Measurements from ENCODE around the gene UVRAG.

The UVRAG gene

GRCh38 chr11:76174330-76174729, 359.3 kb downstream of the UVRAG start:
- H3K4me1 ChIP-seq, result no peaks in the 10 kb centered on the region
- no peaks in the 10 kb centered on the region for H3K27me3 ChIP-seq (ENCODE audit: control insufficient read depth, insufficient read depth, low read length)
- no peak overlapping the region for H3K9ac ChIP-seq
- no peaks in the 10 kb centered on the region for H3K36me3 ChIP-seq (ENCODE audit: control insufficient read depth, insufficient read depth, low read length)
- H3K27ac ChIP-seq, result no peak overlapping the region
- no peaks in the 10 kb centered on the region for H3K79me2 ChIP-seq
- H3K4me2 ChIP-seq (ENCODE audit: low read length), result no peak overlapping the region
- H3K9me3 ChIP-seq (ENCODE audit: control insufficient read depth, low read length), result no peaks in the 10 kb centered on the region
- no peak overlapping the region for H3K4me3 ChIP-seq (ENCODE audit: low read depth, low read length)
- no peak for TF ChIP-seq CTCF (IDR thresholded peaks at IDR 0.05)
- H2AFZ ChIP-seq, result no peak overlapping the region

- H3K4me3 ChIP-seq (ENCODE audit: low read depth, low read length), result no peak overlapping the region
- H3K36me3 ChIP-seq (ENCODE audit: control insufficient read depth, insufficient read depth, low read length), result no peaks in the 10 kb centered on the region
- H3K9ac ChIP-seq, result no peak overlapping the region
- no peaks in the 10 kb centered on the region for H3K27me3 ChIP-seq (ENCODE audit: control insufficient read depth, insufficient read depth, low read length)
- H3K79me2 ChIP-seq, result no peaks in the 10 kb centered on the region
- no peak overlapping the region for H2AFZ ChIP-seq
- H3K27ac ChIP-seq, result no peak overlapping the region
- no peaks in the 10 kb centered on the region for H3K9me3 ChIP-seq (ENCODE audit: control insufficient read depth, low read length)
- TF ChIP-seq CTCF (IDR thresholded peaks at IDR 0.05), result no peak
- H3K4me2 ChIP-seq (ENCODE audit: low read length), result no peak overlapping the region
- no peaks in the 10 kb centered on the region for H3K4me1 ChIP-seq
These were observed 360.8 kb downstream of the UVRAG start for GRCh38 chr11:76175783-76176182.

DNA sequence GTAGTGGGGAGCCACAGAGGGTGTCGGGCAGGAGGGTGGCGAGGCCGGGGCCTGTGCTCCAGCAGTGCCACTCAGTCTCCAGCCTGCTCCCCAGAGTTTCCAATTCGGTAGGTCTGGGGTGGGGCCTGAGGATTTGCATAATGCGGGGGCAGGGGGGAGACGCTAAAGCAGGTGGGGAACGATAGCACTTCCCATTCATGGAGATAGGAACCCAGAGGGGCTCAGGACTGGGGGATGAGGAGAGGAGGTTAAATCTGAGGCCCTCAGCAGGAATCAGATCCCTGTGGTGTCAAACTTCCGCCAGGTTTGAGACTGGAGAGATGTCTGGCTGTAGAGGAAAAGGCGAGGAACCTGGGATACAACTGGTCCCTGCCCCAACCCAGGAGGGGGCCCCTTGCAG, 361.5 kb downstream of the UVRAG start:
- Histone ChIP-seq H3K36me3 (ENCODE audit: control insufficient read depth, insufficient read depth, low read length) (no peaks in the 10 kb centered on the region), H3K27me3 (ENCODE audit: control insufficient read depth, insufficient read depth, low read length) (no peaks in the 10 kb centered on the region), H2AFZ (no peak overlapping the region), H3K9me3 (ENCODE audit: control insufficient read depth, low read length) (no peaks in the 10 kb centered on the region), H3K79me2 (no peaks in the 10 kb centered on the region), H3K27ac (no peak overlapping the region), H3K4me3 (ENCODE audit: low read depth, low read length) (no peak overlapping the region), H3K4me1 (no peaks in the 10 kb centered on the region), H3K4me2 (ENCODE audit: low read length) (no peak overlapping the region), H3K9ac (no peak overlapping the region)
- no peak for TF ChIP-seq CTCF (IDR thresholded peaks at IDR 0.05)

DNA sequence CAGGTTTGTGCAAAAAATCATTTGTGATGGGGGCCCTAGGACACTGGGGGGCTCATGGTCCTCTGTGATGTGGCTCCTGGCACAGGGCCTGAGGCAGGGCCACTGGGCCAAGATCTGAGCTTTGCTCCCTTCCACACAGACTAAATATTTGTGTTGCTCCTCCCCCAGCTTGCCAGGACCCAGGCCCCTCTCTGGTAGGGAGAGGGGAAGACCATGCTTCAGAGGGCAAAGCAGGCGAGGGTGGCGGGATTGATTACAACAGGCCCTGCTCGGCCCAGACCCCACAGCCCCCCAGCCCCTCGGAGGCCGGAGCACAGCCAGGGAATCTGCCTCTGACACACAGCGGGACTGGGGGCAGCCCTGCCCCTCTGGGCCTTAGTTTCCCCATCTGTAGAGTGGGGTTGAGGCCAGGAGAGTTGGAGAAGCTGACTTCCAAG, 362.3 kb downstream of the UVRAG start:
- Histone ChIP-seq H3K4me1 (no peaks in the 10 kb centered on the region), H2AFZ (no peak overlapping the region), H3K79me2 (no peaks in the 10 kb centered on the region), H3K9me3 (ENCODE audit: control insufficient read depth, low read length) (no peaks in the 10 kb centered on the region), H3K27me3 (ENCODE audit: control insufficient read depth, insufficient read depth, low read length) (no peaks in the 10 kb centered on the region), H3K4me3 (ENCODE audit: low read depth, low read length) (no peak overlapping the region), H3K36me3 (ENCODE audit: control insufficient read depth, insufficient read depth, low read length) (no peaks in the 10 kb centered on the region), H3K9ac (no peak overlapping the region), H3K4me2 (ENCODE audit: low read length) (no peak overlapping the region), H3K27ac (no peak overlapping the region)
- TF ChIP-seq CTCF (IDR thresholded peaks at IDR 0.05), result no peak

DNA sequence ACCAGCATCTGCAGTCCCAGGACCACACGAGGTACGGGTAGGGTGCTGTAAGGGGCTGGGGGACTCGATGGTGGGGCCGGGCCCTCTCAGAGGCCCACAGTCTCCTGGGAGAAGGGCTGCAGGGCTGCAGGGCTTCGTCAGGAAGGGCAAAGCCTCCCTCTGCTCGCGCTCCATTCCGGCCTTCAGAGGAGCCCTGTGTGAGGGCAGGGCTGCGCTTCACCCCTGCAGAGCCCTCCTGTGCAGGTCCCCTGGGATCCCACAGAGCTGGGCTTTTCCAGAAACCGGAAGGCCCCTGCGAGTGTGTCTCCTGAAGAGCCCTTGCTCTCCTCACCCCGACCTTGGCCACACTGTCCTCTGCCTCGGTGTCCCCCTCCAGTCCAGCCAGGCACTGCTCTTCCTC, 364.1 kb downstream of the UVRAG start:
- H3K27ac ChIP-seq, result no peak overlapping the region
- TF ChIP-seq CTCF (IDR thresholded peaks at IDR 0.05), result no peak
- no peak overlapping the region for H3K9ac ChIP-seq
- no peaks in the 10 kb centered on the region for H3K79me2 ChIP-seq
- H3K36me3 ChIP-seq (ENCODE audit: control insufficient read depth, insufficient read depth, low read length), result no peaks in the 10 kb centered on the region
- H3K4me2 ChIP-seq (ENCODE audit: low read length), result no peak overlapping the region
- H3K4me3 ChIP-seq (ENCODE audit: low read depth, low read length), result no peak overlapping the region
- H3K27me3 ChIP-seq (ENCODE audit: control insufficient read depth, insufficient read depth, low read length), result no peaks in the 10 kb centered on the region
- H2AFZ ChIP-seq, result no peak overlapping the region
- H3K4me1 ChIP-seq, result no peaks in the 10 kb centered on the region
- no peaks in the 10 kb centered on the region for H3K9me3 ChIP-seq (ENCODE audit: control insufficient read depth, low read length)

Data from parathyroid adenoma (tissue), 2 donors.